Smooth muscle cell (in vitro differentiated cells): ENCODE results near the gene THSD7B. TPM values are rescaled to one million over a fixed set of nuclear protein-coding genes. Genes with fewer than 3 reads are reported as not detected.

ENCODE experiments used
- DNase-seq: peaks from one replicate; lab custom pipeline; 2025; ENCODE audit not compliant: unreplicated experiment; lab: John Stamatoyannopoulos, UW
- H2AFZ ChIP-seq: fragments of 200-600 bp; sonication (generic); 2 replicates; pipeline ENCODE4 v1.6.0; 2016; ENCODE audit warnings: antibody characterized with exemption, low read depth, mild to moderate bottlenecking
- H3F3A ChIP-seq: fragments of 200-600 bp; sonication (generic); 2 replicates; pipeline ENCODE4 v1.6.0; 2017; ENCODE audit warnings: antibody characterized with exemption, low read depth
- H3K27ac ChIP-seq: fragments of 200-600 bp; sonication (generic); 2 replicates; pipeline ENCODE4 v1.5.1; 2016; ENCODE audit warnings: low read depth, mild to moderate bottlenecking
- H3K27me3 ChIP-seq: fragments of 200-600 bp; sonication (generic); 2 replicates; pipeline ENCODE4 v1.6.1; 2016; ENCODE audit warnings: low read depth, mild to moderate bottlenecking
- H3K36me3 ChIP-seq: fragments of 200-600 bp; sonication (generic); 2 replicates; pipeline ENCODE4 v1.5.1; 2016; ENCODE audit warnings: low read depth
- H3K4me1 ChIP-seq: fragments of 200-600 bp; sonication (generic); 2 replicates; pipeline ENCODE4 v1.5.1; 2016; ENCODE audit warnings: low read depth
- H3K4me2 ChIP-seq: fragments of 200-600 bp; sonication (generic); 2 replicates; pipeline ENCODE4 v1.6.0; 2016; ENCODE audit warnings: mild to moderate bottlenecking
- H3K4me3 ChIP-seq: fragments of 200-600 bp; sonication (generic); 2 replicates; pipeline ENCODE4 v1.5.1; 2016; ENCODE audit warnings: mild to moderate bottlenecking
- H3K79me2 ChIP-seq: fragments of 200-600 bp; sonication (generic); 2 replicates; pipeline ENCODE4 v1.6.0; 2016; ENCODE audit warnings: low read depth, mild to moderate bottlenecking
- H3K9ac ChIP-seq: fragments of 200-600 bp; sonication (generic); 2 replicates; pipeline ENCODE4 v1.6.0; 2016; ENCODE audit warnings: low read depth
- H3K9me3 ChIP-seq: fragments of 200-600 bp; sonication (generic); replicated peaks from 2 replicates; pipeline ENCODE4 v1.5.1; 2016; ENCODE audit warnings: low read depth
- H4K20me1 ChIP-seq: fragments of 200-600 bp; sonication (generic); 2 replicates; pipeline ENCODE4 v1.6.0; 2016; ENCODE audit warnings: low read depth
- WGBS: methylation state at CpG from one replicate; pipeline ENCODE4 v1.1.7; 2016; ENCODE audit warnings: low lambda C conversion rate; 5-methylcytosine and 5-hydroxymethylcytosine counted together
- polyA plus RNA-seq: library from polyadenylated mRNA; unstranded; fragments of >200 nt; fragmentation: Nextera tagmentation; extraction: Ambion mirVana; gene quantifications from 2 replicates; pipeline ENCODE4 v1.2.1, GENCODE V29; 2016
- total RNA-seq: library from RNA; depleted of rRNA; stranded (reverse); fragments of >200 nt; gene quantifications from 2 replicates; pipeline ENCODE4 v1.2.3, GENCODE V29; 2014
- TF ChIP-seq, protein P1 (sequence below): fragments of 200-600 bp; sonication (generic); IDR thresholded peaks from 2 replicates; pipeline ENCODE4 v1.5.1; 2017; ENCODE audit warnings: borderline replicate concordance, mild to moderate bottlenecking, antibody characterized with exemption; ENCODE audit not compliant: insufficient read depth, poor library complexity, severe bottlenecking

Gene THSD7B
- total and polyA plus RNA-seq, 2 experiments from 2014 or later: not detected

GRCh38 chr2:137199751-137200150 lies 434.4 kb downstream of the THSD7B start:
- no peaks in the 10 kb centered on the region for H3K79me2 ChIP-seq

DNA sequence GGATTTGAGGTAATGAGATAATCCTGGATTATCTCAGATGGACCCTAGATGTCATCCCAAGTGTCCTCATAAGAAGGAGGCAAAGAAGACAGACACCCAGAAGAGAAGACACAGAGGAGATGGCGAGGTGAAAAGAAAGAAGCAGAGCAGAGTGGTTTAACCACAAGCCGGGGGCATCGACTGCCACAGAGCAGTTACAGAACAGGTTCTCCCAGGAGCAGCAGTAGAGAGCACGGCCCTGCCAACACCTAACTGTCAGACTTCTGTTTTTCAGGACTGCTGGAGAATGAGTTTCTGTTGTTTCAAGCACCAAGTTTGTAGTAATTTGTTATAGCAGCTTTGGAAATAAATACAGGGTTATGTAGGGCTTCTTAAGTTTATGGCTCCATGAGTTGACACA lies 437.0 kb downstream of the THSD7B start:
- H3K27ac ChIP-seq: no peak overlapping the region
- H3K9ac ChIP-seq: no peak overlapping the region
- DNase-seq: no peak
- no peak overlapping the region for H3K4me2 ChIP-seq
- no peak overlapping the region for H2AFZ ChIP-seq
- H3K4me1 ChIP-seq: no peaks in the 10 kb centered on the region
- H3F3A ChIP-seq: no peaks in the 10 kb centered on the region
- no peaks in the 10 kb centered on the region for H4K20me1 ChIP-seq
- no peaks in the 10 kb centered on the region for H3K27me3 ChIP-seq
- WGBS: 53% methylated on average over 4 of the region's 4 CpGs
- TF ChIP-seq, protein P1, sequence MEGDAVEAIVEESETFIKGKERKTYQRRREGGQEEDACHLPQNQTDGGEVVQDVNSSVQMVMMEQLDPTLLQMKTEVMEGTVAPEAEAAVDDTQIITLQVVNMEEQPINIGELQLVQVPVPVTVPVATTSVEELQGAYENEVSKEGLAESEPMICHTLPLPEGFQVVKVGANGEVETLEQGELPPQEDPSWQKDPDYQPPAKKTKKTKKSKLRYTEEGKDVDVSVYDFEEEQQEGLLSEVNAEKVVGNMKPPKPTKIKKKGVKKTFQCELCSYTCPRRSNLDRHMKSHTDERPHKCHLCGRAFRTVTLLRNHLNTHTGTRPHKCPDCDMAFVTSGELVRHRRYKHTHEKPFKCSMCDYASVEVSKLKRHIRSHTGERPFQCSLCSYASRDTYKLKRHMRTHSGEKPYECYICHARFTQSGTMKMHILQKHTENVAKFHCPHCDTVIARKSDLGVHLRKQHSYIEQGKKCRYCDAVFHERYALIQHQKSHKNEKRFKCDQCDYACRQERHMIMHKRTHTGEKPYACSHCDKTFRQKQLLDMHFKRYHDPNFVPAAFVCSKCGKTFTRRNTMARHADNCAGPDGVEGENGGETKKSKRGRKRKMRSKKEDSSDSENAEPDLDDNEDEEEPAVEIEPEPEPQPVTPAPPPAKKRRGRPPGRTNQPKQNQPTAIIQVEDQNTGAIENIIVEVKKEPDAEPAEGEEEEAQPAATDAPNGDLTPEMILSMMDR: no peak
- H3K4me3 ChIP-seq: no peak overlapping the region
- no peaks in the 10 kb centered on the region for H3K79me2 ChIP-seq
- H3K9me3 ChIP-seq: no peaks in the 10 kb centered on the region
- no peaks in the 10 kb centered on the region for H3K36me3 ChIP-seq

More at GRCh38 chr2:137199751-137200150, 434.4 kb downstream of the THSD7B start:
- Histone ChIP-seq H3K4me3 (no peak overlapping the region), H3K9ac (no peak overlapping the region), H3K27ac (no peak overlapping the region), H3K9me3 (no peaks in the 10 kb centered on the region), H3K4me1 (no peaks in the 10 kb centered on the region), H3K36me3 (no peaks in the 10 kb centered on the region), H3K27me3 (no peaks in the 10 kb centered on the region), H4K20me1 (no peaks in the 10 kb centered on the region), H2AFZ (no peak overlapping the region), H3F3A (no peaks in the 10 kb centered on the region), H3K4me2 (no peak overlapping the region)
- DNase-seq: no peak
- WGBS: 89% methylated on average over 1 of the region's 1 CpG
- TF ChIP-seq, protein P1: no peak

GRCh38 chr2:137205324-137205723 lies 440.0 kb downstream of the THSD7B start:
- Histone ChIP-seq H3K36me3 (no peaks in the 10 kb centered on the region), H3K4me2 (no peak overlapping the region), H3K27ac (no peak overlapping the region), H3F3A (no peaks in the 10 kb centered on the region), H3K9ac (no peak overlapping the region), H3K4me1 (no peaks in the 10 kb centered on the region), H2AFZ (no peak overlapping the region), H3K4me3 (no peak overlapping the region), H4K20me1 (no peaks in the 10 kb centered on the region), H3K9me3 (no peaks in the 10 kb centered on the region), H3K79me2 (no peaks in the 10 kb centered on the region), H3K27me3 (no peaks in the 10 kb centered on the region)
- no peak for DNase-seq
- 82% methylated on average over 3 of the region's 3 CpGs for WGBS
- TF ChIP-seq, protein P1: no peak

DNA sequence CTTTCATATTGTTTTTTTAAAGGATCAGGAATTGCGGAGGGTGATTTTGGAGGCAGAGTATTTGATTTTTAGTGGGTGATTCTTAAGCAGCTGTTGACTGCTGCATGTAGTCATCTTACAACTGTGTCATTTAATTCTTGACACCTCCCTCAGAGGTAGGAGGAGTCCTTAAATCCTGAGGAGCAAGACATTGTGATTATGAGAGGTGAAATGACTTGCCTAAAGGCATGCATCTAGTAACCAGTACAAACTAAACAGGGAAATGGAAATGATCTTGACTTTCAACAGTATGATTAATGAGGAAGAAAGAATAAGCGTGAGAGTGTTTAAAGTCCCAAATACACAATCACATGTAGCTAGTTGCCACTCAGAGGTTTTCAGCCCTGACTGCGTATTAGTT lies 440.7 kb downstream of the THSD7B start:
- H3K27ac ChIP-seq: no peak overlapping the region
- H3K9me3 ChIP-seq: no peaks in the 10 kb centered on the region
- 67% methylated on average over 3 of the region's 3 CpGs for whole genome bisulfite sequencing
- no peaks in the 10 kb centered on the region for H4K20me1 ChIP-seq
- no peak overlapping the region for H3K9ac ChIP-seq
- H3K4me3 ChIP-seq: no peak overlapping the region
- H3K27me3 ChIP-seq: no peaks in the 10 kb centered on the region
- H2AFZ ChIP-seq: no peak overlapping the region
- H3K79me2 ChIP-seq: no peaks in the 10 kb centered on the region
- DNase-seq: no peak
- no peak overlapping the region for H3K4me2 ChIP-seq
- no peaks in the 10 kb centered on the region for H3K4me1 ChIP-seq
- no peaks in the 10 kb centered on the region for H3F3A ChIP-seq
- H3K36me3 ChIP-seq: no peaks in the 10 kb centered on the region
- TF ChIP-seq, protein P1: no peak
